MCF 10A (cell line): ENCODE data around the gene ELL. TPM values are rescaled to one million over a fixed set of nuclear protein-coding genes. Genes with fewer than 3 reads are reported as not detected.

Experiments
- BruUV-seq: library from RNA; stranded (reverse); fragments of 400-500 nt; replicated peaks from 2 replicates; lab custom pipeline; 2021; lab: Mats Ljungman, UMichigan
- CTCF ChIA-PET: fragments of 300-600 bp; sonication (Branson Sonifier 250); formaldehyde crosslinking; extraction: SDS; loops from one replicate; lab custom pipeline; 2021; ENCODE audit warnings: antibody characterized with exemption, inconsistent platforms; lab: Yijun Ruan, JAX
- POLR2A ChIA-PET: fragments of 300-600, 350-650 bp; sonication (Branson Sonifier 250); formaldehyde crosslinking; extraction: SDS; loops from one replicate; lab custom pipeline; 2020; ENCODE audit warnings: antibody characterized with exemption, inconsistent platforms; lab: Yijun Ruan, JAX
- DNase-seq: peaks from one replicate; pipeline ENCODE4 v3.0.0-alpha.2; 2018; ENCODE audit not compliant: unreplicated experiment
- H3K27ac Mint-ChIP-seq: one replicate; pipeline ENCODE4 v1.8.0; 2022; ENCODE audit warnings: mild to moderate bottlenecking, low read depth, mixed read lengths; ENCODE audit not compliant: unreplicated experiment
- H3K27me3 Mint-ChIP-seq: one replicate; pipeline ENCODE4 v1.8.0; 2022; ENCODE audit warnings: mixed read lengths; ENCODE audit not compliant: insufficient read depth, unreplicated experiment
- H3K36me3 Mint-ChIP-seq: one replicate; pipeline ENCODE4 v1.8.0; 2022; ENCODE audit warnings: mild to moderate bottlenecking, moderate library complexity, mixed read lengths; ENCODE audit not compliant: insufficient read depth, unreplicated experiment
- H3K4me1 Mint-ChIP-seq: one replicate; pipeline ENCODE4 v1.8.0; 2022; ENCODE audit warnings: mixed read lengths; ENCODE audit not compliant: insufficient read depth, unreplicated experiment
- H3K4me3 Mint-ChIP-seq: one replicate; pipeline ENCODE4 v1.8.0; 2022; ENCODE audit warnings: mild to moderate bottlenecking, moderate library complexity, mixed read lengths; ENCODE audit not compliant: unreplicated experiment
- H3K9me3 Mint-ChIP-seq: one replicate; pipeline ENCODE4 v1.8.0; 2022; ENCODE audit warnings: mixed read lengths; ENCODE audit not compliant: unreplicated experiment
- intact Hi-C: fragments of 100-400 bp; cut with micrococcal nuclease; formaldehyde crosslinking; loops from 2 replicates; pipeline ENCODE4 v1.14.1; 2022
- total RNA-seq: library from RNA; stranded (reverse); gene quantifications from 2 replicates; pipeline ENCODE4 v1.2.3, GENCODE V29; 2022
- TF ChIP-seq, protein P1 (sequence below): fragments of 200-600 bp; IDR thresholded peaks from one replicate; pipeline ENCODE4 v1.8.0; 2022; ENCODE audit warnings: antibody characterized with exemption, mild to moderate bottlenecking; ENCODE audit not compliant: unreplicated experiment

The ELL gene
- total RNA-seq, 1 experiment from 2014 or later: 22.4 TPM

DNA sequence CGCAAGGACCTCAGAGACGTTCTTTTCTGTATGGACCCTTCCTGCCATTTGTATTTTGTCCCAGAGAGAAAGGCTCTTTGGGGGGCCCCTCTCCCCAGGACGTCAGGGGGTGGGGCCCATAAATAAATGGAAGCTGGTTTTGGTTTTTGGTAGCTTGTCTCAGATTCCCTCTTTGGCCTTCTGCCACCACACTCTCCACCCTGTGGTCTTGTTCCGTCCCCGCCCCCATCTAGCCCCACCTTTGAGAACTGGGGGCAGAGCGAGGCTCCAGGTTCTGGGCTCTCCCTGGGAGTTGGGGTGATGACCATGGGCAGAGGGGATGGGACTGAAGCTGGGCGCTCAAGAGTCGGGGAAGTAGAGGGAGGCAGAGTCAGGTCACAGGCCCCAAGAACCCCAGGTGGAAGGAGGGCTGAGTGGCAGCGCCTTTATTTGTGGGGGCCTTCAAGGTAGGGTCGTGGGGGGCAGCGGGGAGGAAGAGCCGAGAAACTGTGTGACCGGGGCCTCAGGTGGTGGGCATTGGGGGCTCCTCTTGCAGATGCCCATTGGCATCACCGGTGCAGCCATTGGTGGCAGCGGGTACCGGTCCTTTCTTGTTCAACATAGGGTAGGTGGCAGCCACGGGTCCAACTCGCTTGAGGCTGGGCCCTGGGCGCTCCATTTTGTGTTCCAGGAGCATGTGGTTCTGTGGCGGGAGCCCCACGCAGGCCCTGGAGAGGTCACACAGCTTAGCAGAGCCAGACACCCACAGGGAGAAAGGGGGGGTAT is 87.3 kb downstream of the ELL start:
- Mint-ChIP-seq H3K27me3 (no peaks in the 10 kb centered on the region), H3K36me3 (peaks cover 21% of the 10 kb centered on the region), H3K27ac (no peak overlapping the region), H3K4me3 (no peak overlapping the region), H3K4me1 (peaks cover 11% of the 10 kb centered on the region), H3K9me3 (no peaks in the 10 kb centered on the region)
- CTCF ChIA-PET: interaction anchor here (0.6 kb wide), 3 partner anchors 16 to 106 kb away, joined by 3 to 7 read pairs (median 3); no protein-coding TSS in a partner anchor
- TF ChIP-seq, protein P1, sequence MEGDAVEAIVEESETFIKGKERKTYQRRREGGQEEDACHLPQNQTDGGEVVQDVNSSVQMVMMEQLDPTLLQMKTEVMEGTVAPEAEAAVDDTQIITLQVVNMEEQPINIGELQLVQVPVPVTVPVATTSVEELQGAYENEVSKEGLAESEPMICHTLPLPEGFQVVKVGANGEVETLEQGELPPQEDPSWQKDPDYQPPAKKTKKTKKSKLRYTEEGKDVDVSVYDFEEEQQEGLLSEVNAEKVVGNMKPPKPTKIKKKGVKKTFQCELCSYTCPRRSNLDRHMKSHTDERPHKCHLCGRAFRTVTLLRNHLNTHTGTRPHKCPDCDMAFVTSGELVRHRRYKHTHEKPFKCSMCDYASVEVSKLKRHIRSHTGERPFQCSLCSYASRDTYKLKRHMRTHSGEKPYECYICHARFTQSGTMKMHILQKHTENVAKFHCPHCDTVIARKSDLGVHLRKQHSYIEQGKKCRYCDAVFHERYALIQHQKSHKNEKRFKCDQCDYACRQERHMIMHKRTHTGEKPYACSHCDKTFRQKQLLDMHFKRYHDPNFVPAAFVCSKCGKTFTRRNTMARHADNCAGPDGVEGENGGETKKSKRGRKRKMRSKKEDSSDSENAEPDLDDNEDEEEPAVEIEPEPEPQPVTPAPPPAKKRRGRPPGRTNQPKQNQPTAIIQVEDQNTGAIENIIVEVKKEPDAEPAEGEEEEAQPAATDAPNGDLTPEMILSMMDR: no peak
- POLR2A ChIA-PET: no interaction called here
- intact Hi-C loops: no loop called here
- no peak for DNase-seq
- BruUV-seq: no TSS peak

DNA sequence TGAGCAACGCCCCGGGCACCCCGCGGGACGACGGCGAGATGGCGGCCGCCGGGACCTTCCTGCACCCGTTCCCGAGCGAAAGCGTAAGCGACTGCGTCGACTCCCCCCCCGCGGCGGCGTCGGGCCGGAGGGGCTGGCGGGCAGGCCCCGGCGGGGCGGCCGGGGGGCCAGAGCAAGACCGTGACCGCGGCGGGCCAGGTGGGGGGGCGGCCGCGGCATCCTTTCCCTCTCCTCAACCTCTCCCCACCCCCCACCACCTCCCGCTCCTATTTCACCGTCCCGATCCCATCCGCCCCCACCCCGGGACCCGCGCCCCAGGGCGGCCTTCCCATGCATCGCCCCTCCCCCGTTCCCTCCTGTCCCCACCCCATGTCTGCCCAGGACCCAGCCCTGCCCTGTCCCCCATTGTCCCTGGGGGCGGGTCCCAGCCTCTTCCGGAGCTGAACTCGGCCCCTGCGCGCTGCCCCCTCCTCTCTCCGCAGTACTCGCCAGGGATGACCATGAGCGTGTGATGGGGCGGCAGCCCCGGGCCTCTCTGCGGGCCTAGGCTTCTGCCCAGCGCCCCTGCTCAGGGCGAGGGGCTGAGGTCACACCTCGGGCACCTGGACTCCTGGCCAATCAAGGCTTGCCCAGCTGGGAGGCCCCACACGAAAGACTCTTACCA is 88.0 kb downstream of the ELL start:
- H3K36me3 Mint-ChIP-seq: peaks cover 19% of the 10 kb centered on the region
- intact Hi-C loops: no loop called here
- POLR2A ChIA-PET: no interaction called here
- CTCF ChIA-PET: interaction anchor here (0.6 kb wide), 2 partner anchors 66 to 105 kb away, joined by 3 to 7 read pairs; no protein-coding TSS in a partner anchor
- H3K4me1 Mint-ChIP-seq: peaks cover 4% of the 10 kb centered on the region
- no peak for DNase-seq
- H3K9me3 Mint-ChIP-seq: no peaks in the 10 kb centered on the region
- no peaks in the 10 kb centered on the region for H3K27me3 Mint-ChIP-seq
- no peak overlapping the region for H3K4me3 Mint-ChIP-seq
- BruUV-seq: no TSS peak
- TF ChIP-seq, protein P1: no peak
- H3K27ac Mint-ChIP-seq: no peak overlapping the region

DNA sequence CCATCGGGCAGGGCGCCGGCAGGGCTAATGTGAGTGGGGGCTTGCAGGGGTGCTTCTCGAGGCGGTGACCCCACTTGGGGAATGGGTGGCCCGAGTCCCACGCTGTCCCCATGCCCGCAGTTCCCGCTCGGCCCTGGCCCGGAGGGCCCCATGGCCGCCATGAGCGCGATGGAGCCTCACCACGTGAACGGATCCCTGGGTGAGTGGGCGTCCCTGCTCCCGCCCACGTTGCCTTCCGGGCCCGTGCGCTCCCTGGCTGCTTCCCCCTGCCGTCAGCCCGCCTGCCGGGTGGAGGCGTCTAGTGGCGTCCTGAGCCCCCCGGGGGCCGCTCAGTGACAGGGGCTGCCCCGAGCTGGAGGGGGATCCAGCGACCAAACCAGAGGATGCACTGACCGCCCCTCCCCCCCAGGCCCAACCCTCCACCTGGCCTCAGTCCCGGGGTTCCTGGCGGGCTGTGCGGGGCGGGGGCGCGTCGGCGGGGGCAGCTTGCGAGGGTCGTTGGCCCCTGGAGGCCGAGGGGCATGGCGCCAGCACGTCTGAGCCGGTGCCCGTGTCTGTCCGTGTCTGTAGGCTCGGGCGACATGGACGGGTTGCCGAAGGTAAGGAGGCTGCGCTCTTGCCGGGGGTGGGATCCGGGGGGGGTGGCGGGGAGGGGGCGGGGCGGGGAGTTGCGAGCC is 88.7 kb downstream of the ELL start:
- TF ChIP-seq, protein P1: no peak
- Mint-ChIP-seq H3K27ac (no peak overlapping the region), H3K4me3 (no peak overlapping the region), H3K9me3 (no peaks in the 10 kb centered on the region), H3K27me3 (no peaks in the 10 kb centered on the region), H3K4me1 (no peaks in the 10 kb centered on the region), H3K36me3 (peaks cover 19% of the 10 kb centered on the region)
- ChIA-PET CTCF (no interaction called here), POLR2A (no interaction called here)
- intact Hi-C loops: no loop called here
- BruUV-seq: no TSS peak
- no peak for DNase-seq
